Measurements from ENCODE around the gene RASSF1.

The RASSF1 gene

GRCh38 chr3:50300681-50301254 lies 39.9 kb downstream of the RASSF1 start:
- DNase-seq (ENCODE audit: low read depth in 2 of 2), result no peak

- DNase-seq (ENCODE audit: low read depth in 2 of 2), result no peak
Observed at GRCh38 chr3:50299929-50300680, 40.5 kb downstream of the RASSF1 start.

- no peak for DNase-seq (ENCODE audit: low read depth in 2 of 2)
Observed at GRCh38 chr3:50299638-50299928, 41.1 kb downstream of the RASSF1 start.

DNA sequence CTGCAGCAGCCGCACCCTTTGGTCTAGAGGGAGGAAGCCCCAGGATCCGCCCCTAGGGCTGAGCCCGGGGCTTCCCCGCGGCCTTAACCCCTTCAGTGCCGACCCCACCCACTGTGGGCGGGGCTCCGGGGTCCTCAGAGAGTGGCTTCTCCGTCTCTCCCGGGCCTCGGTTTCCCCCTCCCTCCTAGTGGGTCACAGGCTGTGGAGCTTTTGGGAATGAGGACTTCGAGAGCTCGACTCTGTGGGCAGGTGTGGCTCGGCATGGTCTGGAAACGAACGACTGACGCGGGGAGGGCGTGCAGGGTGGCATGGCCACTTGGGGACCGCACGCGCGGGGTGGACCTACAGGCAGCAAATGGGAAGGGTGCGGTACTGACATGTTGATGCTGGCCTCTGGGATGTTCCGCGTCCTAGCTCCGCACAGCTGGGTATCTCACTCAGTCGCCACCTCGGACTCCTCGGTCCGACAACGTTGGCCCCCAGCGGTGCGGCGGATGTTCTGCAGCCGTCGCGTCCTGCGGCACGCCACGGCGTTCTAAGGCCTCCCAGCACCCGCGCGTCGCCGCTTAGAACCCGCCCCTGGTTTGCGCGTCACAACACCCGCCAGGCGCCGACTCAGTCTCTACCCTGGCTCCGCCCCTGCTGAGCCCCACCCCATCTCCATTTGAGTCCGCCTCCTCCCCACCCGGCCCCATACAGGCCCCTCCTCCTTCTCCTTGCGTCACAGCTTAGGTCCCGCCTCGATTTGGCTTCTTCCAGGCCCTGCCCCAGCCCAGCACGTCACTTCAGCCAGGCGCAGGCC lies 41.6 kb downstream of the RASSF1 start, which contains the start of the genes HYAL3 and NAA80:
Gene HYAL3 (minus strand): TSS at position 570 of the 802 bp plus-strand sequence. CDS start 3,803 bp downstream, outside the sequence.
Gene NAA80 (minus strand): TSS at position 570 of the 802 bp plus-strand sequence. CDS start 1,942 bp downstream, outside the sequence.
- peak; percentile 98 to 99 for DNase-seq (ENCODE audit: low read depth in 2 of 2)

DNA sequence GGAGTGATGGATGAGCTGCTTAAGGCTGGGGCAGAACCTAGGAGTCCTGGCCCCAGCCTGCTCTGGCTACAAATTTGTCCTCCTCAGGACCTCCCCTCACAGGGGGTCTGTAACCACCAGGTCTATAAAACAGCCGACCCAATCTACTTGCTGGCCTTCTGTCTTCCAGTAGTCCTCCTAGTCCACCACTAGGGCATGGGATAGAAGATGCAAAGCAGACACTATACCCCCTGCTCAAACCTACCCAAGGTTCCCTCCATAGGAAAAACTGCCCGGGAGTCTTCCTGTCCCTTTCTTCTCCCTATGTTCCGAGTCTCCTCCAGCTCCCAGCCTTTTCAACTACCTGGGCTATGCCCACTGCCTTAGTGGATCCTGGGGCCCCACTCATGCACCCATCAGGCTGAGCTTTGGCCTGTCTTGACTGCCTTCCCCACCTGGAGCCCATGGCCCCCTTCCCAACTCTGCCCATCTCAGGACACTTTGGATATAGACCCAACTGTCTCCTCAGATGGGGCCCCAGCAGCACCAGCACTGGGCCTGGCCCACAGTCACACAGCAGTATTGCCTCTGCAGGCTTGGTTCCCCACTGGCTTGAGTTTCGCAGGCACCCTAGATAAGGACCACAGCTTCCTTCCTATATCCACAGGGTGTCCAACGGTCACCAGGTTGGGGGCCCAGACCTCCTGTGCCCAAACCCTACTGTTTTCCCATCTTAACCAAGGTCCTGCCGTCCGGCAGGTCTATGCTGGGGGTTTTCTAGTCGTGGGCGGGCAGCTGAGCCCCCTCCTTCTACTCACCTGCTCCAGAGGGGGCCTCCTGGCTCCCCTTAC lies 42.5 kb downstream of the RASSF1 start:
- no peak for DNase-seq (ENCODE audit: low read depth in 2 of 2)

DNA sequence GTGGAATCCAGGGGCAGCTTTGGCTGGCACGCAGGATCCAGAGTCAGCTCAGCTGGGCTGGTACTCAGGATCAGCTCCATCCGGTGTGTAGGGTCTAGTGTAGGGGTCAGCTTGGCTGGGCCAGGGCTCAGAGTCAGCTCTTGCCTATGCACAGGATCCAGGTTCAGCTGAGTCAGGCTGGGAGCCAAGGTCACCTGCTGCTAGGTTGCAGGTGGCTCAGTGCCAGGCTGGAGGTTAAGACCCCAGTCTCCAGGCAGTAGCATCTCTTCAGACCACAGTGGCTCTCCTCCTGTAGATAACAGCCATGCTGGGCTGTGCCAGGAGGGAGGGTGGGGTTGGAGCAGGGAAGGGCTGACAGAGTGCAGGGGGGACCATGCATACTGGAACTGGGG lies 43.3 kb downstream of the RASSF1 start:
- no peak for DNase-seq (ENCODE audit: low read depth in 2 of 2)

GRCh38 chr3:50296721-50297383 lies 43.8 kb downstream of the RASSF1 start:
- no peak for DNase-seq (ENCODE audit: low read depth in 2 of 2)

DNA sequence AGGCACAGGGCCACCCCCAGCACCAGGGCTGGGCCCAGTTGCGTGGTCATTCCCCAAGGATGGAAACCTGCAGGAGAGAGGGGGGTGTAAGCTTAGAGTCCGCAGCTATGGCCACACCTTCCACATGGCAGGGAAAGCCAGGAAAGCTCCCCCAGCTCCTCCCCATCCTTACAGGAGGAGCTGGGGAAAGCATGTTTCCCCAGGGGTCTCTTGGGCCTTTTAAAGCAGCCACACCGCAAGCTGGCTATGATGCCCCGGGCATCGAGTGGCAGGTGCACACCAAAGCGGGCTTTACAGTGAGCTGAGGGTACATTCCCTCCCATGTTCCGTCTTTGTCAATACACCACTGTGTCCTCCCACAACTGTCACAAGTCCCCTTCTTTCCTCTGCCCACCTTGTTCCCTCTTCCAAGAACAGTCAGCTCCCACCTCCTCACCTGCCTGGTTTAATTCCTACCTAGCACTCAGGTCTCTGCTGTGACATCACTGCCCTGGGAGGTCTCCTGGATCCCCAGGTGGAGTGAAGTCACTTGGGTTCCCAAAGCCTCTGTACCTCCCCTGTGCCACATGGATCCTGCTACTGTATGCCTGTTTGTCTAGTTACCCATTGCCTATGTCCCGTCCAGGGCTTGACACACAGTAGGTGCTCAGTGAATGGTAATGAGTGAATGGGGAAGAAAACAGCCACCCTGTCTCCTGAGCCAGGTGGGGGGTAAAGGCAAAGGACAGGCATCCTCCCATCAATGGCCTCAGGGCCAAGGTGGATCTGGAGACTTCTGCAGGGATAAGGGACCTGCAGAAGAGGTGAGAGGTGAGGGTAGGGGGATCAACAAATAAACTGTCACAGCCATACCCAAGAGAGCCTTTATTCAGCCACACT lies 44.8 kb downstream of the RASSF1 start:
- DNase-seq (ENCODE audit: low read depth in 2 of 2), result no peak

DNA sequence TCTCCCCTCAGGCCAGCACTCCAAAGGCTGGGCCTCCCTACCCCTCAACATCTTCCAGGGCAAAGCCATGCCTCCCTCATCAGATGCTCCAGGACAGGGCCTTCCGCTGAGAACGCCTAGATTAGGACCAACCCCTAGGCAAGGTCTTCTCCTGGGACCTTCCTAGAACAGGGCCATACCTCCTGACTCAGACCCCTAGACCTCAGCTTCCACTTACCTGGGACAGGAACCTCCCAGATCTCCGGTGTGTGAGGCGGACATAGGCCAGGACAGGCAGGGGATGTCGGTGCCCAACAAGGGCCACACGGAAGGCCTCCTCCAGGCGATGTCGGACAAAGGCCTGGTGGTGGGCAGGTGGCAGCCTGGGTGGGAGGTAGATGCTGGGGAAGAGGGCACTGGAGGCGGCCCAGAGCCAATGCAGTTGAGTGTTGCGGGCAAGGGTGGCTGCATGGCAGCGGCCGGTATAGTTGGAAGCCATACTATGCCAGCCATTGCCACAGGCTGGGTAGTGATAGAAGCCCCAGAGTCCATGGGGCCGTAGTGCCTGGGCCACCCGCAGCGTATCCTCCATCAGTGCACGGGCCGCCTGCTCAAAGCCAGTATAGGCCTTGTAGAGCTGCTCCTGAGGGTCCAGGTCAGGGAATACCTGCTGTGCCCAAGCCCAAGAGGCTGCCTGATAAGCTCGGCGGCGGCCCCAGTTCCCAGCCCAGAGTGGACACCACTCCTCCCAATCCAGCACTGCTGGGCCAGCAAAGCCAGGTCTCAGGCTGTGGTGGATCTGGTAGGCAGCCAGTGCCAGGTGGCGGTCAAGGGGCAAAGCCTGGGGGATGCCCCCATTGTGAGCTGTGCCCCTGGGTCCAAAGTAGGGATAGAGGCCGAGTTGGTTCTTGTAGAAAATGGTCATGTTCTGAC lies 45.9 kb downstream of the RASSF1 start:
- DNase-seq (ENCODE audit: low read depth in 2 of 2), result no peak

GRCh38 chr3:50294089-50294488 lies 46.5 kb downstream of the RASSF1 start:
- no peak for DNase-seq (ENCODE audit: low read depth in 2 of 2)

DNA sequence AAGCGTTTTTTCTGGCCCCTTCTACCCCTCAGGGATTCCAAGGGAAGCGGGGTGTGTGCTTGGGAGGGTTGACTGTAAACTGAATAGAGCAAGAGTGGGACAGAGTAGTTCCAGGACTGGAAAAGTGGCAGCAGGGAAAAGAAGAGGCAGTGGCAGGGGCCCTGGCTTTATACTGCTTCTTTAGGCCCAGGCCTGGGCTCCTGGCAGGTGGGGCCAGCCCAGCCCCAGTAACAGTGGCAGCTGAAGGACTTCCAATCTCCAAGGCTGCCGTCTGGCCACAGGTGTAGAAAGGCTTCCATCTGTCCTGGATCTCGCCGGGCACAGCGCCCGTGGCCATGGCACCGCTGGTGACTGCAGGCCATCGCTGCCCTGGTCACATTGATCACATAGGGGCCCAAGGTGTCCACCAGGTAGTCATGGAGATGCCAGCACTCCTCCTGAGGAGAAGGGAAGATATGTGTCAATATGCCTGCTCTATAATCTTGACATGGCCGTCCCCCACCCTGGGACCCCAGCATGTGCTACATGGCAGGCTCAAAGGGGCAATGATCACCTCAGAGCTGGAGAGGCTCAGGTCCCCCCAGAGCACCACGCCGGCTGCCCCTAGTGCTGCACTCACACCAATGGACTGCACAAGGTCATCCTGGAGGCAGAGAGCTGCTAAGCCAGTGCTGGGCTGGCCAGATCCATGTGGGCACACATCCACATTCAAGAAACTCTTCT lies 47.4 kb downstream of the RASSF1 start:
- DNase-seq (ENCODE audit: low read depth in 2 of 2), result no peak

- DNase-seq (ENCODE audit: low read depth in 2 of 2), result peak; percentile 93 to 95
Observed at GRCh38 chr3:50292159-50293078, 48.2 kb downstream of the RASSF1 start, which contains the start of gene IFRD2. Gene IFRD2 (minus strand): TSS chr3:50292429. CDS start chr3:50292274, 155 bp downstream.

- DNase-seq (ENCODE audit: low read depth in 2 of 2), result no peak
Observed at GRCh38 chr3:50290161-50290641, 50.4 kb downstream of the RASSF1 start.

GRCh38 chr3:50289130-50289529 lies 51.5 kb downstream of the RASSF1 start:
- no peak for DNase-seq (ENCODE audit: low read depth in 2 of 2)

GRCh38 chr3:50288387-50289007 lies 52.1 kb downstream of the RASSF1 start:
- DNase-seq (ENCODE audit: low read depth in 2 of 2), result no peak

GRCh38 chr3:50287262-50287661 lies 53.4 kb downstream of the RASSF1 start:
- no peak for DNase-seq (ENCODE audit: low read depth in 2 of 2)
